ENCODE measurements around the gene FAT4. TPM values are rescaled to one million over a fixed set of nuclear protein-coding genes. Genes with fewer than 3 reads are reported as not detected.

The FAT4 gene
- total and polyA plus RNA-seq, 2 of the 8 experiments (the other 6 are each of a cell fraction or from before 2014, with no cell fraction given) = 1.3 to 5.3 TPM

GRCh38 chr4:125280892-125281403, 33.8 kb upstream of the FAT4 start:
- Histone ChIP-seq H3K79me1 (ENCODE audit: low read depth, low read length) (no peaks in the 10 kb centered on the region), H3K27me3 (replicated peaks in 1 of 4; ENCODE audit: control insufficient read depth in 3 of 4, extremely low read depth in 1 of 4, insufficient read depth in 3 of 4, low read length in 3 of 4) (no peaks in the 10 kb centered on the region), H3K4me2 (ENCODE audit: insufficient read depth in 1 of 2, low read depth in 2 of 2, low read length in 2 of 2) (no peak overlapping the region), H3K56ac (replicated peaks; ENCODE audit: insufficient read length, low read depth, low read length) (no peak overlapping the region), H2BK20ac (ENCODE audit: low read length) (no peak overlapping the region), H2AFZ (ENCODE audit: low read length) (no peak overlapping the region), H2BK12ac (ENCODE audit: low read depth, low read length) (no peak overlapping the region), H2AK5ac (ENCODE audit: low read depth, low read length) (no peak overlapping the region), H3K4me1 (replicated peaks in 1 of 4; ENCODE audit: control insufficient read depth in 3 of 4, insufficient read depth in 4 of 4, low read length in 3 of 4) (no peaks in the 10 kb centered on the region), H3K27ac (ENCODE audit: low read depth, low read length) (no peak overlapping the region), H2BK15ac (ENCODE audit: low read length) (no peak overlapping the region), H3K18ac (ENCODE audit: extremely low read depth, low read length) (no peak overlapping the region), H3K23me2 (ENCODE audit: low read depth, low read length) (no peaks in the 10 kb centered on the region), H3K14ac (ENCODE audit: insufficient read length) (no peak overlapping the region), H3K4ac (replicated peaks; ENCODE audit: insufficient read length, low read depth, low read length) (no peak overlapping the region), H4K20me1 (replicated peaks in 1 of 2; ENCODE audit: control insufficient read depth in 1 of 2, insufficient read depth in 2 of 2, low read length in 2 of 2) (no peaks in the 10 kb centered on the region), H3K9me3 (ENCODE audit: insufficient read depth in 2 of 2, low read depth in 1 of 2, low read length in 1 of 2) (peaks cover 0 to 8% of the 10 kb centered on the region in 2 experiments; a peak in 1 of 4 replicates), H3K36me3 (ENCODE audit: control insufficient read depth in 2 of 4, insufficient read depth in 4 of 4, low read length in 3 of 4) (no peaks in the 10 kb centered on the region), H4K8ac (ENCODE audit: extremely low read depth, insufficient read depth, low read length) (no peak overlapping the region), H2BK120ac (replicated peaks; ENCODE audit: low read depth, low read length) (no peak overlapping the region), H3K23ac (ENCODE audit: insufficient read length) (no peak overlapping the region), H4K5ac (ENCODE audit: insufficient read length, low read depth, low read length) (no peak overlapping the region), H3K9ac (replicated peaks in 1 of 4; ENCODE audit: extremely low read depth in 1 of 4, low read depth in 3 of 4, low read length in 3 of 4) (no peak overlapping the region), H2BK5ac (ENCODE audit: low read depth, low read length) (no peak overlapping the region), H3K4me3 (ENCODE audit: extremely low read depth in 1 of 4, insufficient read depth in 2 of 4, low read depth in 3 of 4, low read length in 4 of 4) (no peak overlapping the region), H3K79me2 (ENCODE audit: control insufficient read depth in 1 of 2, insufficient read depth in 2 of 2, low read length in 2 of 2) (no peaks in the 10 kb centered on the region), H4K91ac (replicated peaks; ENCODE audit: insufficient read length, low read length) (no peak overlapping the region)
- WGBS, 2 experiments (ENCODE audit: extremely low coverage in 1 of 2, insufficient coverage in 1 of 2, insufficient read length in 1 of 2, insufficient replicate concordance in 2 of 2, low coverage in 1 of 2, low lambda C conversion rate in 2 of 2, missing lambda C conversion rate in 1 of 2) = 99% methylated on average over 17 of the region's 34 CpGs; no CpG with 5 or more reads in 1 of the 2 experiments
- CTCF ChIA-PET (ENCODE audit: partially characterized antibody) = interaction anchor here (1.0 to 1.5 kb wide), 4 partner anchors 26 to 958 kb away, joined by 3 read pairs; no protein-coding TSS in a partner anchor
- DNase-seq (ENCODE audit: low read depth in 1 of 2, low spot score in 2 of 2) (no peak), FAIRE-seq (no peak)
- POLR2A ChIA-PET (ENCODE audit: partially characterized antibody) = no interaction called here
- TF ChIP-seq NRF1 (IDR thresholded peaks at IDR 0.05; ENCODE audit: low read depth, low read length) = no peak
- no peak for TF ChIP-seq SP1 (IDR thresholded peaks at IDR 0.05; ENCODE audit: low read depth, low read length)
- no peak for TF ChIP-seq TCF12 (IDR thresholded peaks at IDR 0.05; ENCODE audit: low read depth, low read length)
- no peak for TF ChIP-seq CTCF (IDR thresholded peaks at IDR 0.05; ENCODE audit: control extremely low read depth in 1 of 3, insufficient read depth in 1 of 3, low read depth in 1 of 3, low read length in 3 of 3)
- TF ChIP-seq BCL11A (IDR thresholded peaks at IDR 0.05; ENCODE audit: low read depth in 2 of 2, low read length in 2 of 2) = no peak
- no peak for TF ChIP-seq JUN (IDR thresholded peaks at IDR 0.05; ENCODE audit: low read depth, low read length)
- TF ChIP-seq ATF2 (IDR thresholded peaks at IDR 0.05; ENCODE audit: low read length) = no peak
- TF ChIP-seq TAF1 (IDR thresholded peaks at IDR 0.05; ENCODE audit: low read depth, low read length) = no peak
- no peak for TF ChIP-seq POU5F1 (IDR thresholded peaks at IDR 0.05; ENCODE audit: low read depth, low read length)
- TF ChIP-seq TBP (IDR thresholded peaks at IDR 0.05; ENCODE audit: low read depth, low read length) = no peak
